Measurements from ENCODE around the gene RPS18. TPM values are rescaled to one million over a fixed set of nuclear protein-coding genes. Genes with fewer than 3 reads are reported as not detected.

The RPS18 gene
- polyA plus RNA-seq, 3 donors, result 2,430 to 3,295 (median 2,894) TPM

- Histone ChIP-seq H3K9ac (ENCODE audit: insufficient read depth, low read length, poor library complexity, severe bottlenecking) (peak overlapping the region; percentile 78), H3K79me2 (ENCODE audit: insufficient read depth, low read length) (peaks cover 78% of the 10 kb centered on the region), H3K4me2 (replicated peaks; ENCODE audit: extremely low read depth, low read length, poor library complexity, severe bottlenecking) (peak overlapping the region; percentile 99), H3K27me3 (ENCODE audit: control insufficient read depth in 2 of 2, insufficient read depth in 2 of 2, low read length in 2 of 2) (no peaks in the 10 kb centered on the region), H3K4me3 (replicated peaks in 1 of 3; ENCODE audit: low read depth in 2 of 3, low read length in 3 of 3) (peak overlapping the region; percentile 75 to 95 (median 83)), H3K36me3 (replicated peaks in 1 of 2; ENCODE audit: control insufficient read depth in 1 of 2, insufficient read depth in 2 of 2, low read length in 2 of 2) (peaks cover 40 to 62% of the 10 kb centered on the region in 2 donors), H2AFZ (ENCODE audit: insufficient read depth, low read depth, low read length, poor library complexity, severe bottlenecking) (peak overlapping the region; percentile 53), H4K20me1 (ENCODE audit: insufficient read depth, low read length) (peaks cover 74% of the 10 kb centered on the region), H3K27ac (ENCODE audit: low read depth in 1 of 2, low read length in 2 of 2) (peak overlapping the region; percentile 94 to 98), H3K9me3 (replicated peaks in 1 of 2; ENCODE audit: control insufficient read depth in 1 of 2, insufficient read depth in 1 of 2, low read length in 2 of 2) (no peaks in the 10 kb centered on the region), H3K4me1 (ENCODE audit: control insufficient read depth in 1 of 2, insufficient read depth in 2 of 2, low read length in 2 of 2) (peaks cover 34 to 36% of the 10 kb centered on the region in 2 donors)
- H3K36me3 Mint-ChIP-seq, result peaks cover 40 to 61% of the 10 kb centered on the region in 2 donors
- H3K4me3 Mint-ChIP-seq, result peak overlapping the region; percentile 100
- peaks cover 0 to 3% (median 0%) of the 10 kb centered on the region in 3 donors for H3K27me3 Mint-ChIP-seq (ENCODE audit: low read depth in 3 of 3)
- TF ChIP-seq, protein P1, sequence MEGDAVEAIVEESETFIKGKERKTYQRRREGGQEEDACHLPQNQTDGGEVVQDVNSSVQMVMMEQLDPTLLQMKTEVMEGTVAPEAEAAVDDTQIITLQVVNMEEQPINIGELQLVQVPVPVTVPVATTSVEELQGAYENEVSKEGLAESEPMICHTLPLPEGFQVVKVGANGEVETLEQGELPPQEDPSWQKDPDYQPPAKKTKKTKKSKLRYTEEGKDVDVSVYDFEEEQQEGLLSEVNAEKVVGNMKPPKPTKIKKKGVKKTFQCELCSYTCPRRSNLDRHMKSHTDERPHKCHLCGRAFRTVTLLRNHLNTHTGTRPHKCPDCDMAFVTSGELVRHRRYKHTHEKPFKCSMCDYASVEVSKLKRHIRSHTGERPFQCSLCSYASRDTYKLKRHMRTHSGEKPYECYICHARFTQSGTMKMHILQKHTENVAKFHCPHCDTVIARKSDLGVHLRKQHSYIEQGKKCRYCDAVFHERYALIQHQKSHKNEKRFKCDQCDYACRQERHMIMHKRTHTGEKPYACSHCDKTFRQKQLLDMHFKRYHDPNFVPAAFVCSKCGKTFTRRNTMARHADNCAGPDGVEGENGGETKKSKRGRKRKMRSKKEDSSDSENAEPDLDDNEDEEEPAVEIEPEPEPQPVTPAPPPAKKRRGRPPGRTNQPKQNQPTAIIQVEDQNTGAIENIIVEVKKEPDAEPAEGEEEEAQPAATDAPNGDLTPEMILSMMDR (IDR thresholded peaks at IDR 0.05), result no peak
- peaks cover 0 to 6% (median 0%) of the 10 kb centered on the region in 7 donors for H3K9me3 Mint-ChIP-seq
- peak; percentile 82 to 85 (median 82) for DNase-seq
- intact Hi-C loops (cut with micrococcal nuclease), result loop anchor here (2.0 to 10.0 kb wide), 3 partner anchors 96 to 97 kb away; partner anchors contain the start of genes RXRB (in 2 of the 2), SLC39A7 (in 2 of the 2), HSD17B8 (in 1 of the 2) and KIFC1 (in 1 of the 2)
- H3K27ac Mint-ChIP-seq, result peak overlapping the region; percentile 98 to 100 (median 100)
- H3K4me1 Mint-ChIP-seq, result peaks cover 44% of the 10 kb centered on the region
- WGBS (ENCODE audit: insufficient coverage), result under 1% methylated on average over 19 of the region's 42 CpGs
These were observed 26.3 kb downstream of the RPS18 start for GRCh38 chr6:33297956-33298772.

- Mint-ChIP-seq H3K4me1 (peaks cover 47% of the 10 kb centered on the region), H3K4me3 (peak within 1 kb of the TSS; percentile 100), H3K36me3 (peaks cover 40 to 60% of the 10 kb centered on the region in 2 donors), H3K9me3 (peaks cover 0 to 7% (median 0%) of the 10 kb centered on the region in 7 donors), H3K27ac (peak within 1 kb of the TSS; percentile 98 to 100 (median 100)), H3K27me3 (ENCODE audit: low read depth in 3 of 3) (peaks cover 0 to 3% (median 0%) of the 10 kb centered on the region in 3 donors)
- Histone ChIP-seq H3K36me3 (replicated peaks in 1 of 2; ENCODE audit: control insufficient read depth in 1 of 2, insufficient read depth in 2 of 2, low read length in 2 of 2) (peaks cover 39 to 62% of the 10 kb centered on the region in 2 donors), H4K20me1 (ENCODE audit: insufficient read depth, low read length) (peaks cover 75% of the 10 kb centered on the region), H3K9me3 (replicated peaks in 1 of 2; ENCODE audit: control insufficient read depth in 1 of 2, insufficient read depth in 1 of 2, low read length in 2 of 2) (no peaks in the 10 kb centered on the region), H2AFZ (ENCODE audit: insufficient read depth, low read depth, low read length, poor library complexity, severe bottlenecking) (peak within 1 kb of the TSS; percentile 53), H3K4me3 (replicated peaks in 1 of 3; ENCODE audit: low read depth in 2 of 3, low read length in 3 of 3) (peak within 1 kb of the TSS; percentile 75 to 95 (median 83)), H3K4me1 (ENCODE audit: control insufficient read depth in 1 of 2, insufficient read depth in 2 of 2, low read length in 2 of 2) (peaks cover 34 to 36% of the 10 kb centered on the region in 2 donors), H3K27me3 (ENCODE audit: control insufficient read depth in 2 of 2, insufficient read depth in 2 of 2, low read length in 2 of 2) (no peaks in the 10 kb centered on the region), H3K79me2 (ENCODE audit: insufficient read depth, low read length) (peaks cover 85% of the 10 kb centered on the region), H3K9ac (ENCODE audit: insufficient read depth, low read length, poor library complexity, severe bottlenecking) (peak within 1 kb of the TSS; percentile 78), H3K27ac (ENCODE audit: low read depth in 1 of 2, low read length in 2 of 2) (peak within 1 kb of the TSS; percentile 94 to 98), H3K4me2 (replicated peaks; ENCODE audit: extremely low read depth, low read length, poor library complexity, severe bottlenecking) (peak within 1 kb of the TSS; percentile 99)
- intact Hi-C loops (cut with micrococcal nuclease), result loop anchor here (2.0 to 10.0 kb wide), 3 partner anchors 96 to 98 kb away; partner anchors contain the start of genes RXRB (in 2 of the 2), SLC39A7 (in 2 of the 2), HSD17B8 (in 1 of the 2) and KIFC1 (in 1 of the 2)
- WGBS (ENCODE audit: insufficient coverage), result 0% methylated on average over 13 of the region's 34 CpGs
- TF ChIP-seq, protein P1 (IDR thresholded peaks at IDR 0.05), result no peak
- DNase-seq, result peak; percentile 79
These were observed 26.9 kb downstream of the RPS18 start, which contains the start of gene RGL2 for GRCh38 chr6:33298773-33299236. TSS of gene RGL2 (minus strand) at chr6:33298942. CDS start at chr6:33298610, 332 bp downstream.
